K562 (cell line): ENCODE results near the gene CABP4. TPM values are rescaled to one million over a fixed set of nuclear protein-coding genes. Genes with fewer than 3 reads are reported as not detected.
A peak's percentile ranks its signal among the peaks of the same experiment; 100 is the strongest.

Source experiments
- ATAC-seq: fragments of 200-7000 bp; cut with Tn5 transposase; 3 replicates; pipeline ENCODE4 v1.9.1; 2020; ENCODE audit warnings: moderate library complexity
- BruUV-seq: library from RNA; stranded (reverse); fragments of 400-500 nt; replicated peaks from 2 replicates; lab custom pipeline; 2021; lab: Mats Ljungman, UMichigan
- CTCF ChIA-PET: fragments of 300-600 bp; formaldehyde crosslinking; extraction: SDS; loops from one replicate; lab custom pipeline; 2021; ENCODE audit warnings: low intra/inter-chr PET ratio; lab: Yijun Ruan, JAX
- POLR2A ChIA-PET: fragments of 300-600, 350-650 bp; sonication (Branson Sonifier 250); formaldehyde crosslinking; extraction: SDS; loops from one replicate; lab custom pipeline; 2021; ENCODE audit warnings: antibody characterized with exemption, inconsistent platforms; lab: Yijun Ruan, JAX
- DNase-seq, 4 experiments: peaks; one replicate each; pipeline versions ENCODE4 v3.0.0 to v3.0.0-alpha.2; 2011 to 2018; ENCODE audit warnings: low spot score in 3 of 4, mixed read lengths in 3 of 4; ENCODE audit errors: extremely low read depth in 1 of 4
- FAIRE-seq: peaks from 2 replicates; lab custom pipeline; 2011; peaks lifted over from hg19 to GRCh38; lab: Jason Lieb, UNC
- H2AFZ ChIP-seq: 2 replicates; pipeline ENCODE4 v1.6.0; 2011; ENCODE audit warnings: low read depth, low read length, control low read depth, inconsistent platforms
- H3K27ac ChIP-seq: fragments of 200-600 bp; 3 replicates; pipeline ENCODE4 v1.8.0; 2011; ENCODE audit warnings: low read depth, mild to moderate bottlenecking, control low read depth, inconsistent platforms, low read length, moderate library complexity, mixed read lengths; ENCODE audit errors: extremely low read depth
- H3K27me3 ChIP-seq, 2 experiments: fragments of 300-600 bp in 1 of 2; 2 replicates in 1 of 2; 3 replicates in 1 of 2; pipeline versions ENCODE4 v1.6.0 to v1.8.0; 2011; ENCODE audit warnings: inconsistent platforms in 2 of 2, low read length in 2 of 2, mild to moderate bottlenecking in 1 of 2, mixed read lengths in 1 of 2, moderate library complexity in 1 of 2; ENCODE audit not compliant: control insufficient read depth in 2 of 2, insufficient read depth in 2 of 2
- H3K36me3 ChIP-seq: fragments of 300-600 bp; 3 replicates; pipeline ENCODE4 v1.8.0; 2011; ENCODE audit warnings: mild to moderate bottlenecking, low read length, inconsistent platforms; ENCODE audit not compliant: control insufficient read depth, insufficient read depth
- H3K4me1 ChIP-seq, 2 experiments: fragments of 200-600 bp in 1 of 2; replicated peaks in 1 of 2; 2 replicates in 1 of 2; 3 replicates in 1 of 2; pipeline versions ENCODE4 v1.5.1 to v1.8.0; 2011; ENCODE audit warnings: inconsistent platforms in 2 of 2, low read length in 2 of 2, mild to moderate bottlenecking in 1 of 2, mixed read lengths in 1 of 2, moderate library complexity in 1 of 2; ENCODE audit not compliant: control insufficient read depth in 2 of 2, insufficient read depth in 2 of 2
- H3K4me2 ChIP-seq: 2 replicates; pipeline ENCODE4 v1.6.1; 2011; ENCODE audit warnings: low read length, control low read depth, inconsistent platforms, mixed read lengths; ENCODE audit not compliant: insufficient read depth
- H3K4me3 ChIP-seq: fragments of 200-600 bp; sonication (generic), shearing (Covaris generic); 2 replicates; pipeline ENCODE4 v1.5.1; 2016; ENCODE audit warnings: control low read depth, inconsistent platforms
- H3K79me2 ChIP-seq: fragments of 200-600 bp; 3 replicates; pipeline ENCODE4 v1.8.0; 2011; ENCODE audit warnings: low read length, inconsistent platforms; ENCODE audit not compliant: control insufficient read depth, insufficient read depth
- H3K9ac ChIP-seq, 2 experiments: 2 replicates each; pipeline versions ENCODE4 v1.6.0 to v1.6.1; 2011; ENCODE audit warnings: low read depth in 2 of 2, low read length in 2 of 2, control low read depth in 1 of 2, inconsistent platforms in 1 of 2, mild to moderate bottlenecking in 1 of 2, mixed read lengths in 1 of 2; ENCODE audit not compliant: insufficient read depth in 1 of 2
- H3K9me1 ChIP-seq: one replicate; pipeline ENCODE4 v1.6.0; 2011; ENCODE audit warnings: inconsistent platforms, mild to moderate bottlenecking, low read length, moderate library complexity; ENCODE audit not compliant: control insufficient read depth, insufficient read depth
- H3K9me3 ChIP-seq: replicated peaks from 2 replicates; pipeline ENCODE4 v1.5.1; 2011; ENCODE audit warnings: low read depth, low read length, inconsistent platforms; ENCODE audit not compliant: control insufficient read depth, insufficient read depth
- H4K20me1 ChIP-seq: replicated peaks from 2 replicates; pipeline ENCODE4 v1.6.1; 2011; ENCODE audit warnings: low read length, inconsistent platforms, mixed read lengths; ENCODE audit not compliant: control insufficient read depth, insufficient read depth
- GATAD2A ChIP-seq: fragments of 450-650 bp; IDR thresholded peaks from 2 replicates; pipeline ENCODE4 v1.6.1; 2017
- NR1H2 ChIP-seq: sonication (generic); formaldehyde crosslinking; IDR thresholded peaks from 2 replicates; pipeline ENCODE4 v1.4.0; 2020; ENCODE audit warnings: mild to moderate bottlenecking, missing genetic modification reagents
- TFE3 ChIP-seq: fragments of 450-650 bp; formaldehyde crosslinking; IDR thresholded peaks from 2 replicates; pipeline ENCODE4 v1.4.0; 2020; ENCODE audit warnings: mild to moderate bottlenecking, mixed read lengths
- WGBS: fragments of 100-300 bp; shearing (Covaris generic); methylation state at CpG from one replicate; pipeline ENCODE4 v1.1.6; 2016; ENCODE audit warnings: low coverage, mixed read lengths; ENCODE audit not compliant: insufficient coverage; ENCODE audit errors: missing lambda C conversion rate; 5-methylcytosine and 5-hydroxymethylcytosine counted together
- in situ Hi-C: fragments of 300-500 bp; cut with MboI; formaldehyde crosslinking; loops from 4 replicates; pipeline ENCODE4 v1.15.0; 2018; ENCODE audit warnings: inconsistent platforms, mixed read lengths
- intact Hi-C: fragments of 100-400 bp; cut with micrococcal nuclease; formaldehyde crosslinking; loops from 2 replicates; pipeline ENCODE4 v1.14.2; 2022
- polyA plus RNA-seq, 8 experiments: library from polyadenylated mRNA; depleted of rRNA in 4 of 8; stranded (reverse) in 5 of 8; unstranded in 3 of 8; fragments of >200 nt; fragmentation: Nextera tagmentation in 2 of 8; fragmentation: Illumina TruSeq in 1 of 8; extraction: Ambion mirVana in 2 of 8; extraction: Trizol in 1 of 8; gene quantifications; 2 replicates each; pipeline versions ENCODE4 v1.2.1 to v1.2.3, GENCODE V29; 2011 to 2014; ENCODE audit warnings: inconsistent platforms in 1 of 8, missing spikeins in 1 of 8
- total RNA-seq, 7 experiments: library from RNA; depleted of rRNA in 6 of 7; stranded (reverse); fragments of >200 nt in 6 of 7; fragmentation: Illumina TruSeq in 2 of 7; extraction: Trizol in 2 of 7; gene quantifications; 2 replicates each; pipeline versions ENCODE4 v1.2.1 to v1.2.3, GENCODE V29; 2011 to 2021; ENCODE audit warnings: low replicate concordance in 1 of 7

CABP4 gene
- total and polyA plus RNA-seq, 9 of the 15 experiments (the other 6 are each of a cell fraction or from before 2014, with no cell fraction given), result 0.11 TPM; not detected in 8

- H3K9me3 ChIP-seq, result no peaks in the 10 kb centered on the region
- FAIRE-seq, result no peak
- H3K27me3 ChIP-seq, result no peaks in the 10 kb centered on the region
Observed at GRCh38 chr11:67468456-67468758, 13.3 kb downstream of the CABP4 start.

More at GRCh38 chr11:67468456-67468758, 13.3 kb downstream of the CABP4 start:
- peak overlapping the region; percentile 73 to 90 for H3K9ac ChIP-seq
- ATAC-seq, result no peak
- 0% methylated on average over 6 of the region's 6 CpGs for WGBS
- CTCF ChIA-PET, result interaction anchor here (1.3 kb wide), 1 partner anchor 66 kb away, joined by 3 read pairs; no protein-coding TSS in a partner anchor
- H3K4me1 ChIP-seq, result peaks cover 16 to 48% of the 10 kb centered on the region in 2 experiments; a peak in 4 of 5 replicates
- in situ Hi-C loops, result no loop called here
- H3K36me3 ChIP-seq, result no peaks in the 10 kb centered on the region
- peak overlapping the region; percentile 78; the same call in 1 of the 2 replicates for H2AFZ ChIP-seq
- peak overlapping the region; percentile 69; the same call in 2 of the 3 replicates for H3K27ac ChIP-seq
- peak overlapping the region; percentile 76 for H3K4me3 ChIP-seq
- intact Hi-C loops, result loop anchor here (5.0 kb wide), 1 partner anchor 46 kb away; no protein-coding TSS in a partner anchor
- no peaks in the 10 kb centered on the region for H4K20me1 ChIP-seq
- H3K4me2 ChIP-seq, result peak overlapping the region; percentile 83
- POLR2A ChIA-PET, result interaction anchor here (0.6 to 1.7 kb wide), 3 partner anchors 9 to 71 kb away, joined by 3 to 4 read pairs (median 3); partner anchors contain the start of gene AIP
- BruUV-seq, result no TSS peak
- peaks cover 12% of the 10 kb centered on the region for H3K79me2 ChIP-seq
- H3K9me1 ChIP-seq, result no peaks in the 10 kb centered on the region
- TF ChIP-seq TFE3, result no peak
- TF ChIP-seq GATAD2A, result no peak
- TF ChIP-seq NR1H2, result 0 out of 2 replicates have a peak, but pooled peaks have one; percentile 18
- no peak for DNase-seq
